KOPT-K1 (cell line): ENCODE measurements around the gene PLA2G15.

Source experiments
- H3K27ac ChIP-seq: fragments of 200-600 bp; sonication (generic); 2 replicates; pipeline ENCODE4 v1.5.1; 2016; ENCODE audit warnings: antibody characterized with exemption, mild to moderate bottlenecking, low read depth, low read length; ENCODE audit not compliant: poor library complexity, severe bottlenecking
- H3K36me3 ChIP-seq: fragments of 200-600 bp; sonication (generic); 2 replicates; pipeline ENCODE4 v1.5.1; 2017; ENCODE audit warnings: antibody characterized with exemption, mild to moderate bottlenecking, low read length, moderate library complexity; ENCODE audit not compliant: insufficient read depth
- H3K9me3 ChIP-seq: fragments of 200-600 bp; sonication (generic); 2 replicates; pipeline ENCODE4 v1.5.1; 2017; ENCODE audit warnings: antibody characterized with exemption, low read length, mild to moderate bottlenecking; ENCODE audit not compliant: insufficient read depth, poor library complexity, severe bottlenecking

PLA2G15 gene

DNA sequence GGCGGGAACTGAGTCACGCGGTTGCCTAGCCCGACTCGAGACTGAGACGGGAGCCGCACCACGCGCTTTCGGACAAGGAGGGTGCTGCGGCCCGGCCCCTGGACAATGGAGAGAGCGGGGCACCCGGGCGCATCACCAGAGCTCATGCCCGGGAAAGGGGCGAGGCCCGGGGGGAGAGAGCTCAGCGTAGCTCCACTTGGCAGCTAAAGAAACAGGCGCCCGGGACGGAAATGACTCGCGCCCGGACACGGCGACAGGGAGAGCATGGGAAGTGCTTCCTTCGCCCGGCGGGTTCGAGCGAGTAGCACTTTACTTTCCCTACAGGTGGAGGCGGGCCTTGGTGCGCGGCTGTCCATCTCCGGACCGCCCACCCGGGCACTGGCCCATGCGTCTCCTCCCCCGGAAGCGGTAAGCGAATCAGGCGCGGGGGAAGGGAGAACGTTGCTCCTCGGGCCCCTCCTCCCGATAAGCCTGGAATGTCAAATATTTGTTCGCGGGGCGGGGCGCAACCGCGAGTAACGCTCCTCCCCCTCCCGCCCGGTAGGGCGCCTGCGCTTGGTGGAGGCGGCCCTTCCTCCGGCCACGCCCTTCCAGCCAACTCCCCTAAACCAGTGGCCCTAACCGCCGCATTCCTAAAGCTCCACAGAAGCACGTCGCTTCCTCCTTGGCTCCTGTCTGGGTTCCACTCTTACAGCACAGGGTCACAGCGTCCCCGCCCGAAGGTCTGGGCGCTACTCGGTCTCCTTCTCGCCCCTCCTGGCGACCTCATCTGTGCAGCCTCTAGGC is 7.7 kb upstream of the PLA2G15 start:
- H3K9me3 ChIP-seq: peaks cover 5% of the 10 kb centered on the region
- H3K36me3 ChIP-seq: no peaks in the 10 kb centered on the region
- H3K27ac ChIP-seq: no peak overlapping the region

DNA sequence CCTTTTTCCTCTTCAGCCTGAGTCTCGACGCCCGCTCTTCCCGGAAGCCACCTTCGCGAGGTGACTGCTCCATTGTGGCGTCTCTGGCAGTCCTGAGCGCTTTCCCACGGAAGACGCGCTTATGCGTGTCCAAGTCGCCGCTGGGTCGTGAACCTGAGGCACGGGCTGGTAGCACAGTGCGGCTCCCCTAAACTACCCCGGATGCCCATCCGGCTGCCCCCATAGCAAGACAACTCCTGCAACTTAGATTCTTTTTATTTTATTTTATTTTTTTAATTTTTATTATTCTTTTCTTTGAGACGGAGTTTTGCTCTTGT is 7.2 kb upstream of the PLA2G15 start:
- peaks cover 5% of the 10 kb centered on the region for H3K9me3 ChIP-seq
- H3K36me3 ChIP-seq: no peaks in the 10 kb centered on the region
- H3K27ac ChIP-seq: no peak overlapping the region

DNA sequence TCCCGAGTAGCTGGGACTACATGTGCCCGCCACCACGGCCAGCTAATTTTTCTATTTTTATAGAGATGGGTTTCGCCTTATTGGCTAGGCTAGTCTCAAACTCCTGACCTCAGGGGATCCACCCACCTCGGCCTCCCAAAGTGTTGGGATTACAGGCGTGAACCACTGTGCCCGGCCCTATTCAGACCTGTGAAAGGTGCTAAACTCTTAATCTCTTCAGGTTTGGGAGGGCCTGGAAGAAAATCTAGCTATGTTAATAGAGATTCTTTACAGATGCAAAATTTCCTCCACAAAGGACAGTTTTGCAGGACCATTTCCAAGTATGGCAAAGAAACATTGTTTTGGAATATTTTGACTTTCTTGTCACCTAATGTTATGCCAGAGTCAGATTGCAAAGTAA is 3.1 kb upstream of the PLA2G15 start:
- no peaks in the 10 kb centered on the region for H3K9me3 ChIP-seq

DNA sequence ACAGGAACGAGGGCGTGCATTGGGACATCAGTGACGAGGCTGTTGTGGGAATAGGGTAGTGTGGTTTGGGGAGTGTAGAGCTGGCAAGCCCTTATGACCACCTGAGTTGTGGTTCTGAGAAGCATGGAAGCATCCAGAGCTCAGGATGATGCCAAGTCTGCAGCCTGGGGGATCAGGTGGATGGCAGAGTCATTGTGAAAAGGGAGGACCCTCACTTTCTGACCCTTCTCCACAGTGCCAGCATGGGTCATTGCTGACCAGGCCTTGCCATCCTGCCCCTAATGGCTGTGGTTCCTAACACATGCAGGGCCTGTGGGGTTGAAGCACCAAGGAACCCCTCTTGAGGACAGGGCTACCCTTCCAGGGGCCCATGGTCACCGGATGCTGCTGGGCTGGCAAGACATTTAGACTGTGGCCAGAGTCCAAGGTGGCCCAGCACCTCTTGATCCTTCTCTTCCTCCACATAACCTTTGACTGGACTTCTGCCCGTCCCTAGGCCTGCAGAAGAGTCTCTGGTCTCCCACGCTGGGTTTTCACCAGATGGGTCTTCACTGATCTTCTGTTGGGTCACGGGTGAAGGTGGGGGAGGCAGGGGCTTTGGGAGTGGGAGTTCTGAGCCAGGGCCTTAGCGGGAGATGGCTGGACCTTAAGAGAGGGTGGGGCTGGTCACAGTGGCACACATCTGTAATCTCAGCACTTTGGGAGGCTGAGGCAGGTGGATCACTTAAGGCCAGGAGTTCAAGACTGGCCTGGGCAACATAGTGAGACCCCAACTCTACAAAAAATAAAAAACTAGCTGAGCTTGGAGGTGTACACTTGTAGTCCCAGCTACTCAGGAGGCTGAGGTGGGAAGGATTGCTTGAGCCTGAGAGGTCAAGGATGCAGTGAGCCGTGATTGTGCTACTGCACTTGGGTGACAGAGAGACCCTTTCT is 2.0 kb upstream of the PLA2G15 start:
- H3K9me3 ChIP-seq: no peaks in the 10 kb centered on the region
- H3K36me3 ChIP-seq: no peaks in the 10 kb centered on the region
- H3K27ac ChIP-seq: no peak overlapping the region

More for the DNA sequence above, 3.1 kb upstream of the PLA2G15 start:
- no peak overlapping the region for H3K27ac ChIP-seq
- no peaks in the 10 kb centered on the region for H3K36me3 ChIP-seq

DNA sequence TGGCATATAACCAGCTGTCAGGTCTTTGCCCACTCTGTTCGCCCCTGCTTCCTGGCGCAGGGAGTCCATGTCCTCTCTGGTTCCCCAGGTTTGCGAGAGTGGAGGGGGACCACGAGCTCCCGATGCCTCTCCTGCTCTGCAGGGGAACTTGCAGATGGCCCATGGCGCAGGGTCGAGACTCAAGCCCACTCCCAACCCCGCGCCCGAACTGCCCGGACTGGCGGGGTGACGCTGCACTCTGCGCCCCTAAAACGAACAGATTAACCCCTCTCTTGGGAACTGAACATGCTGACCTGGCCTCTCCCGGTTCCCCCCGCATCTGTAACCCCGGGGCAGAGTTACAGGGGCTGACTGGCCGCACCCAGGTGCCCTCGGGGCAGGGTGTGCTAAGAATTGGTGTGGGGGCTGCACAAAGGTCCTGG is 681 bp upstream of the PLA2G15 start:
- no peaks in the 10 kb centered on the region for H3K9me3 ChIP-seq
- H3K36me3 ChIP-seq: no peaks in the 10 kb centered on the region
- peak overlapping the region; percentile 47 for H3K27ac ChIP-seq

DNA sequence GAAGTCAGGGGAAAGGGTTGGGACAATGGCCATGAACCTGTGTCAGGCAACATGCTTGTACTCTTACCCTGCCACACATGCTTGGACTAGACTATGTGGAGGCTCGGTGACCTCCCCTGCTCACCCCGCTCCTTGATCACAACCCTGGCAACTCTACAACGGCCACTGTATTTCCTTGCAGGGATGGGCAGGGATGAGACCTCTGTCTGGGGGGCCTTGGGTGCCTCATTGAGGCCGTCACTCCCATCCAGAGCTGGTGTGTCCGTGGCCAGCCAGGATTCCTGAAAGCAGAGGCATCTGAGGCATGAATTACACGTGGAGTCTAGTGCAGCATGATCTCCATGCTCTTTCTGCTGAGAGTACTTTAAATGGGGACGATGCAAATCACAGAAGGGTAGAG is 948 bp downstream of the PLA2G15 start:
- Histone ChIP-seq H3K27ac (no peak overlapping the region), H3K36me3 (0 out of 2 replicates have a peak, but pooled peaks cover 4% of the 10 kb centered on the region), H3K9me3 (no peaks in the 10 kb centered on the region)

DNA sequence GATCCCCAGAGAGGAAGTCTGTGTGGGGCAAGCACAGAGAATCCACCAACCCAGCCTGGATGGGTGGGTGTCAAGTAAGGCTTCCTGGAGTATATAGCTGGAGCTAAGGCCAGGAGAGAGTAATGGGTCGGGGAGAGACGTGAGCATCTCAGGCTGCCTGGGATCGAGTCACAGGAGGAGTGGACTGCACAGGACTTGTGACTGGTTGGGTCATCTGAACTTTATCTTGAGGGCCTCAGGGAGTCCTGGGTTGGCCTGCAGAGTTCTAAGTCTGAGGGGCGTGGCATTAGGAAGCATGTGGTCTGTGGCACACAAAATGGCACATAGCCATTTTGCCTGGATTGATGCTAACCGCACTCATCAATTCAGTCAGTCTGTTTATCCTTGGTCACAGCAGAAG is 1.5 kb downstream of the PLA2G15 start:
- Histone ChIP-seq H3K27ac (no peak overlapping the region), H3K36me3 (0 out of 2 replicates have a peak, but pooled peaks cover 5% of the 10 kb centered on the region), H3K9me3 (no peaks in the 10 kb centered on the region)

- no peaks in the 10 kb centered on the region for H3K9me3 ChIP-seq
- no peak overlapping the region for H3K27ac ChIP-seq
These were observed 2.2 kb downstream of the PLA2G15 start for GRCh38 chr16:68247400-68247799.

GRCh38 chr16:68247932-68248331 is 2.8 kb downstream of the PLA2G15 start:
- Histone ChIP-seq H3K36me3 (peaks cover 5% of the 10 kb centered on the region; the same call in 1 of the 2 replicates), H3K27ac (no peak overlapping the region), H3K9me3 (no peaks in the 10 kb centered on the region)

More at GRCh38 chr16:68247400-68247799, 2.2 kb downstream of the PLA2G15 start:
- peaks cover 5% of the 10 kb centered on the region; the same call in 1 of the 2 replicates for H3K36me3 ChIP-seq

- H3K9me3 ChIP-seq: no peaks in the 10 kb centered on the region
- H3K27ac ChIP-seq: no peak overlapping the region
- peaks cover 9% of the 10 kb centered on the region; the same call in 1 of the 2 replicates for H3K36me3 ChIP-seq
These were observed 4.2 kb downstream of the PLA2G15 start for GRCh38 chr16:68249371-68249770.

DNA sequence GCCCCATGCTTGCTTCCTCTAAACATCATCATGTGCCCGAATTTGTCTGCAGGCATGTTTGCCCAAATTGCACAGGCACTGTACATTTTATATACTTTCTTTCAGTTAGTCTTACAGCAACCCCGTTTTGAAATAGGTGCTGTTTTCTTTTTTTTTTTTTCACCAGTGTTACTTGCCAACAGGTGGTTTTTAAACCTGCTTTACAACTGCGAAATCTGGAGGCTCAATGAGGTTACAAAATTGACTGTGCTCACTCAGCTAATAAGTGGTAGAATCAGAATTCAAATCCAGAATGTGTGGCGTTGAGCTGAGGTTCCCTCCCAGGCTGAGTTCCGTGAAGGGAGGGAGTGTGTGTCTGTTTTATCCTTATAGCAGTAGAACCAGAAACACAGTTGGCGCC is 5.8 kb downstream of the PLA2G15 start:
- Histone ChIP-seq H3K36me3 (peaks cover 24% of the 10 kb centered on the region), H3K9me3 (no peaks in the 10 kb centered on the region), H3K27ac (no peak overlapping the region)

GRCh38 chr16:68251832-68252231 is 6.7 kb downstream of the PLA2G15 start:
- Histone ChIP-seq H3K9me3 (no peaks in the 10 kb centered on the region), H3K36me3 (peaks cover 26% of the 10 kb centered on the region), H3K27ac (no peak overlapping the region)

DNA sequence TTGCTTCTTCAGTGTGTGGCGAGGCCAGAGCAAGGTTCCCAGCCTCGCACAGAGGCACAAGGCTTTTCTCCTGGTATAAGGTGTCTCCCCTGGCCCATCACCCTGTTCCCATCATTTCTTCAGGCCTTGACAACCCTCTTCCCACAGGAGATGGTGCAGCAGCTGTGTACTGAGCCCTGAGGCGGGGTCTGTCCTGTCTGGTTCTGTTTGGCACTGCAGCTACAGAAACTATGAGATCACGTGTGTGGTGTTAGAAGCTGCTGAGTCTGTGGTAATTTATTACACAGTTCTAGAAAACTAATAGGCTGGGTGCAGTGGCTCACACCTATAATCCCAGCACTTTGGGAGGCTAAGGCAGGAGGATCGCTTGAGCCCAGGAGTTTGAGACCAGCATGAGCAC is 7.2 kb downstream of the PLA2G15 start:
- H3K36me3 ChIP-seq: peaks cover 26% of the 10 kb centered on the region
- H3K9me3 ChIP-seq: no peaks in the 10 kb centered on the region
- H3K27ac ChIP-seq: no peak overlapping the region

DNA sequence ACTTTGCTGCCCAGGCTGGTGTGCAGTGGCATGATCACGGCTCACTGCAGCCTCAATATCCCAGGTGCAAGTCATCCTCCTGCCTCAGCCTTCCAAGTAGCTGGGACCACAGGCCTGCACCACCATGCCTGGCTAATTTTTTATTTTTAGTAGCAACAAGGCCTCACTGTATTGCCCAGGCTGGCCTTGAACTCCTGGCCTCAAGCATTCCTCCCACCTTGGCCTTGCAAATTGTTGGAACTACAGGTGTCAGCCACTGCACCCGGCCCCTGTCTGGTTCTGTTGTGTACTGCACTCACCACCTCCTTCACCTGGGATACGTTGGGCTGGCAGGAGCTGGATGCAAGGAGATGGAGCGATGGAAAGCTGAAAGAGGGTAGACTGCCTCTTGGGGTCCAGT is 8.5 kb downstream of the PLA2G15 start:
- no peak overlapping the region for H3K27ac ChIP-seq
- peaks cover 26% of the 10 kb centered on the region for H3K36me3 ChIP-seq
- no peaks in the 10 kb centered on the region for H3K9me3 ChIP-seq

GRCh38 chr16:68255712-68256111 is 10.5 kb downstream of the PLA2G15 start:
- H3K9me3 ChIP-seq: no peaks in the 10 kb centered on the region
- H3K36me3 ChIP-seq: peaks cover 26% of the 10 kb centered on the region
- no peak overlapping the region for H3K27ac ChIP-seq
